Activated CD4-positive, alpha-beta T cell treated with anti-CD3 and anti-CD28 coated beads, Interleukin-2, amount 50 U/mL, for 16 hours (primary cell): ENCODE results near the gene STX11.
"Not testable (repeated sequence)": the region's sequence is repeated elsewhere in the genome, so short reads cannot be mapped to it uniquely, and the experiment has no call there.

ENCODE experiments used
- DNase-seq: peaks from one replicate; pipeline ENCODE4 v3.0.0-alpha.2; 2020

The STX11 gene

GRCh38 chr6:144179237-144179636 lies 28.9 kb downstream of the STX11 start:
- DNase-seq, result peak; percentile 3

- DNase-seq, result no peak
Measured at GRCh38 chr6:144179828-144180227, 29.5 kb downstream of the STX11 start.

GRCh38 chr6:144180354-144180753 lies 30.0 kb downstream of the STX11 start:
- not testable (repeated sequence) for DNase-seq

- no peak for DNase-seq
Measured at GRCh38 chr6:144181639-144182038, 31.3 kb downstream of the STX11 start.

- DNase-seq, result not testable (repeated sequence)
Measured at GRCh38 chr6:144184186-144184585, 33.9 kb downstream of the STX11 start.

- no peak for DNase-seq
Measured at GRCh38 chr6:144185133-144185836, 35.0 kb downstream of the STX11 start.

GRCh38 chr6:144186817-144187625 lies 36.7 kb downstream of the STX11 start:
- no peak for DNase-seq

- DNase-seq, result no peak
Measured at GRCh38 chr6:144189351-144189750, 39.0 kb downstream of the STX11 start.

- no peak for DNase-seq
Measured at GRCh38 chr6:144190080-144190479, 39.8 kb downstream of the STX11 start.

- no peak for DNase-seq
Measured at GRCh38 chr6:144190593-144190992, 40.3 kb downstream of the STX11 start.

GRCh38 chr6:144193181-144193580 lies 42.9 kb downstream of the STX11 start:
- DNase-seq, result no peak

GRCh38 chr6:144194293-144194810 lies 44.0 kb downstream of the STX11 start:
- no peak for DNase-seq

GRCh38 chr6:144195671-144196270 lies 45.5 kb downstream of the STX11 start:
- no peak for DNase-seq

GRCh38 chr6:144197919-144198318 lies 47.6 kb downstream of the STX11 start:
- DNase-seq, result peak; percentile 34

- no peak for DNase-seq
Measured at GRCh38 chr6:144202879-144203468, 52.7 kb downstream of the STX11 start.

GRCh38 chr6:144211160-144211559 lies 60.8 kb downstream of the STX11 start:
- DNase-seq, result peak; percentile 30

GRCh38 chr6:144213315-144213714 lies 63.0 kb downstream of the STX11 start:
- DNase-seq, result no peak

- no peak for DNase-seq
Measured at GRCh38 chr6:144214029-144214428, 63.7 kb downstream of the STX11 start.

- no peak for DNase-seq
Measured at GRCh38 chr6:144214622-144215401, 64.5 kb downstream of the STX11 start.

- DNase-seq, result peak; percentile 21
Measured at GRCh38 chr6:144215402-144215931, 65.2 kb downstream of the STX11 start.

- peak; percentile 94 for DNase-seq
Measured at GRCh38 chr6:144215932-144216667, 65.8 kb downstream of the STX11 start.
